ENCODE results near the gene ITIH4.

The ITIH4 gene

DNA sequence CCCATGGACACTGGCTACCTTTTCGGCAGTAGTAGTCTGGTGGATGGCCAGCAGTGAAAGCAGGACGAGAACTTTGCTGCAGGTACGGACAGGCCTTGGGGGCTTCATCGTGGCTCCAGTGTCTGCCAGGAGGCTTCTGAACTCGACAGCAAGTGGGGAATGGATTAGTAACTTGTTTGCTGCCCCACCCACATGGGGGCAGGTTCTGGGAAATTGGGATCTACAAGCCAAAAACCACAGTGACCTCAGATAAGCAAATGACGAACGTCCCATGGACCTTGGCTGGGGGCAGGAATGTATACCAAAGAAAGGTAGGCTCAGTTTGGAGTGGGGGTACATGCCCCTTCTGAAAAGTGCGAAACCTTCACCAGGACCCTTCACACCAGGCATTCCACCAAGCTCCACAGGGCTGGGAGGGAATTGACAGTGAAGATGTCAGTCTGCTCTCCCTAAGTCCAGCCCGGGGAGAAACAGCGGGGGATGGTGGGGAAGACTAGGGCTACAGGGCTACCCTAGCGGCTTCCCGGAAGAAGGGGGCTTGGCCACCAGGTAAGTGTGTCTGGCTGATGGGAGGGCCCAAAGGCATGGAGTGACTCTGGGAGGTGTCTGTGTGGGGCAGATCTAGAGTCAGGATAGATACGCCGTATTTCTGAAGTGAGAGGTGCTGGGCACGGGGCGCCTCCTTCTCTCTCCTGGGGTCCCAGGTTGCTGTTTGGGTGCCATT, at the start of gene ITIH4:
Gene ITIH4, minus strand, starts transcription at position 138 of the 724 bp plus-strand sequence. Its CDS starts 30 bp downstream, at position 108.
- TF ChIP-seq, protein P1, sequence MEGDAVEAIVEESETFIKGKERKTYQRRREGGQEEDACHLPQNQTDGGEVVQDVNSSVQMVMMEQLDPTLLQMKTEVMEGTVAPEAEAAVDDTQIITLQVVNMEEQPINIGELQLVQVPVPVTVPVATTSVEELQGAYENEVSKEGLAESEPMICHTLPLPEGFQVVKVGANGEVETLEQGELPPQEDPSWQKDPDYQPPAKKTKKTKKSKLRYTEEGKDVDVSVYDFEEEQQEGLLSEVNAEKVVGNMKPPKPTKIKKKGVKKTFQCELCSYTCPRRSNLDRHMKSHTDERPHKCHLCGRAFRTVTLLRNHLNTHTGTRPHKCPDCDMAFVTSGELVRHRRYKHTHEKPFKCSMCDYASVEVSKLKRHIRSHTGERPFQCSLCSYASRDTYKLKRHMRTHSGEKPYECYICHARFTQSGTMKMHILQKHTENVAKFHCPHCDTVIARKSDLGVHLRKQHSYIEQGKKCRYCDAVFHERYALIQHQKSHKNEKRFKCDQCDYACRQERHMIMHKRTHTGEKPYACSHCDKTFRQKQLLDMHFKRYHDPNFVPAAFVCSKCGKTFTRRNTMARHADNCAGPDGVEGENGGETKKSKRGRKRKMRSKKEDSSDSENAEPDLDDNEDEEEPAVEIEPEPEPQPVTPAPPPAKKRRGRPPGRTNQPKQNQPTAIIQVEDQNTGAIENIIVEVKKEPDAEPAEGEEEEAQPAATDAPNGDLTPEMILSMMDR (IDR thresholded peaks at IDR 0.05; ENCODE audit: extremely low read depth, missing control alignments) = no peak
- no peak for DNase-seq (ENCODE audit: low spot score)

DNA sequence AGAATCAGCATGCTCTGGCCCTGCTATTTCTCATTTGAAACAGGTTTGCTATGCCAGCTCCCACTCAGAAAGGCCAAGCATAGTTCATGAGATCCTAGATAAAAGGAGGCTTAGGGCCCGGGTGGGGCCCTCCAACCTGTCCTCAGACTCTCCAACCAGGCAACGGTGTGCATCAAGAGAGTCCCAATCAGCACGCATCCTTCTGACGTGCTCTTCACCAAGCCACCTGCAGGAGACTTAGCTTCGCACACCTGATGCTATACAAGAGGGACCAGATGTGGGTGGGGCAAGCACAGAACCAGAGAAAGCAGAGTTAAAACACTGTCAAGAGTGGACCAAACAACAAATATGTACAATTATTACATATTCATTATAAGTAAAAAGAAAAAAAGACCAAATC, 49.6 kb upstream of the ITIH4 start:
- DNase-seq (ENCODE audit: low spot score) = no peak
- TF ChIP-seq, protein P1 (IDR thresholded peaks at IDR 0.05; ENCODE audit: extremely low read depth, missing control alignments) = no peak

DNA sequence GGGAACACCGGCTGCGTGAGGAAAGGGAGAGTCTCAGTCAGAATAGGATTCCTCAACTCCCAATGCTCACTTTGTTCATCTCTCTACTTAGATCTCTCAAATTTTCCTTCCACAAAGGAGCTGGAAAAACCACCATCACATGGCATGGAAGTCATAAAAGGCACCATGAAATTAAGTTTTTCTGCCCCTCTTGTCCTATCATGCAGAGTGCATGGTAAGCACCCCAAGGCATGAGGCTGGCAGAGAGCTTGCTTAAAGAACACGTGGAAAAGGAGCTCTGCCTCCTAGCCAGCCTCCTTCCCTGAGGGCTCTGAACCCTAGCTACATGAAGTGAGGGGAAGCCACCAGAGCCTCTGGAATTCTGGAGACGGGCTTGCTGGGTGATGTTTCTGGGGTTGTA, 49.1 kb upstream of the ITIH4 start:
- no peak for DNase-seq (ENCODE audit: low spot score)
- TF ChIP-seq, protein P1 (IDR thresholded peaks at IDR 0.05; ENCODE audit: extremely low read depth, missing control alignments) = no peak

DNA sequence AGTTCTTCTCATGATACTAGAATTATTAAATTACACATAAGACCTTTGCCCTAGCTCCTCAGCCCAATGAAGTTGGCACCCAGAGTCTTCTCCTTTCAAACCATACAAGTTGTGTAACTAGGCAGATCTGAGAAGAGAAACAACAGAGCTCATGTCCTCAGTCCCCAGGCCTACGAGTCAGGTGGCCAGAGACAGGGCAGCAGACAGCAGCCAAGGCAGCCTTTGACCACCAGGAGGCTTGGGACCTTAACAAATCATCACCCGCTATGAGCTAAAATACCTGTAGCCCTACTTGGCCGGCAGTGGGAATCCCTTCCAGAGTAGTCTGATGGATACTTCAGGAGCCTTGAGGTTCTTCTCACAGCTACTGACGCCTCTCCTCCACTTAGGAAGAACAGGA, 48.6 kb upstream of the ITIH4 start:
- TF ChIP-seq, protein P1 (IDR thresholded peaks at IDR 0.05; ENCODE audit: extremely low read depth, missing control alignments) = no peak
- DNase-seq (ENCODE audit: low spot score) = no peak

DNA sequence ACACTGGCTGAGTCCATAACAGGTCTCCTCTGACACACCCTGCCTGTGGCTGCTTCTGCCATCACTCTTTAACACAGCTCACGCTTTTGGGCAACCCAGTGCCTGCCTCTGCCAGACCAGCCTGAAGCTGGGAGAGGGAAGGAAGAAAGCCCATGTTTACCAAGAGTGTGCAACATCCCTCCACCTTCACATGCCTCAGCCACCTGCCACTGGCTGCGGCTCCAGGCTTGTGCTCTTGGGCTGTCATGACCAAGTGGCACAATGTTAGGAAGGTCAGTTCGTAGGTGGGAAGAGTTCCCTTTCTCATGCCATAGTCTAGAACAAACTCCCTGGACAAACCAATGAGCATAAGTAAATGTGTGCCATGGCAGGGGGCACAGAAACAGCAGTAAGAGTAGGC, 46.6 kb upstream of the ITIH4 start:
- TF ChIP-seq, protein P1 (IDR thresholded peaks at IDR 0.05; ENCODE audit: extremely low read depth, missing control alignments) = no peak
- no peak for DNase-seq (ENCODE audit: low spot score)

DNA sequence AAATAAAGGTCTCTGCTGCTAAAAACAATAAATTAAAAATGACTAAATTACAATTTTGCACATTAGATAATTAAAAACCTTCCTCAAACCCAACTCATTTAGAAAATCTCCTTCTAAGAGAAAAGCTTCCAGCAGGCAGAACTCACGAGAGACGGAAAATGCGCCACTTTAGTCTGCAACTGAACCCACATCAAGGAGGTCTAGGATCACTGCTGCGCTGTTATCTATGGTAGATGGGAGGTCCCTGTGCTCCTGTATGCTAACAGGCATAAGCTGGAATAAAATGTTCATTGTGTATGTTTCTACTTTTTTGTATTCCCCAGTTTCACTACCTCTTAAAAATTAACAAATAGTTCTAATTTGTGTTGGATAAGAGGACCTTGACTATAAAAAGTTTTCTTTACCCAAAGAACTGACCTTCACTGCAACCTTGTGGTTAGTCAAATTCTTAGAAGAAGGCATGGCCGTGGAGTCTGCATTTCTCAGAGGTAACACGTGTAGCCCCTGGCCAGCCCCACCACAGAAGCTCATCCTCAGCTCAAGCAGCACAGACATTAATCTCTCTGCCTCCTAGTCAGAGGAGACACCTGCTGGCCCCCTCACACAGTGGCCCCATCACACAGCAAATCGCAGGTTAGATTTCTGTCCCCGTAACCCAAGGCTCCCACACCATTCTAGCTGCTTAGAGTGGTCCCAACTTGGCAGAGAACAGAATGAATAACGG, 44.6 kb upstream of the ITIH4 start:
- no peak for DNase-seq (ENCODE audit: low spot score)
- TF ChIP-seq, protein P1 (IDR thresholded peaks at IDR 0.05; ENCODE audit: extremely low read depth, missing control alignments) = no peak

DNA sequence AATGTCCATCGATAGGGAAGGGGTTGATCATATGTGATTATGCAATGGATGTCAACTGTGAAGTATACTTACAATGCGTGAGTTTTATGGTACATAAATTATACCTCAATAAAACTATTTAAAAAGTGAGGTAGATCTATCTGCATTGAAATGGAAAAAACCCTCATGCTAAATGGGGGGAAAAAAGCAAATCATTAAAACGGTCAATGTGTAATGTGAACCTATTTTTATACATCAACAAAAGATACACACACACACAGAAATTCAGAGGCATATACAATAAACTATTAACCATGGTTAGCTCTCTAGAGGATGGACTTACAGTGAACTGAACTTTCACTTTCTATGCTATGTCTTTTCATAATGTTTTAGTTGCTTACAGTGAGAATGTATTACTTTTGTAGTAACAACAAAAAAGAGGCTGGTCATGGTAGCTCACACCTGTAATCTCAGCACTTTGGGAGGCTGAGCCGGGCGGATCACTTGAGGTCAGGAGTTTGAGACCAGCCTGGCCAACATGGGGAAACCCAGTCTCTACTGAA, 43.8 kb upstream of the ITIH4 start:
- TF ChIP-seq, protein P1 (IDR thresholded peaks at IDR 0.05; ENCODE audit: extremely low read depth, missing control alignments) = no peak
- DNase-seq (ENCODE audit: low spot score) = no peak
